GM13977 (cell line): ENCODE results near the gene RECK.

Experiments used
- DNase-seq: peaks from one replicate; pipeline ENCODE4 v3.0.0; 2012; ENCODE audit warnings: low spot score
- in situ Hi-C: fragments of 300-500 bp; cut with MboI; formaldehyde crosslinking; loops from one replicate; pipeline ENCODE4 v1.12.0; 2022; ENCODE audit warnings: low sequenced_read_pairs, low pct_unique_long_range_greater_than_20kb, mixed read lengths, inconsistent platforms; ENCODE audit not compliant: unreplicated experiment
- TF ChIP-seq, protein P1 (sequence below): IDR thresholded peaks from 2 replicates; pipeline ENCODE4 v1.5.1; 2012; ENCODE audit warnings: mild to moderate bottlenecking, control low read depth; ENCODE audit not compliant: insufficient read depth; ENCODE audit errors: extremely low read depth, missing control alignments

The RECK gene

DNA sequence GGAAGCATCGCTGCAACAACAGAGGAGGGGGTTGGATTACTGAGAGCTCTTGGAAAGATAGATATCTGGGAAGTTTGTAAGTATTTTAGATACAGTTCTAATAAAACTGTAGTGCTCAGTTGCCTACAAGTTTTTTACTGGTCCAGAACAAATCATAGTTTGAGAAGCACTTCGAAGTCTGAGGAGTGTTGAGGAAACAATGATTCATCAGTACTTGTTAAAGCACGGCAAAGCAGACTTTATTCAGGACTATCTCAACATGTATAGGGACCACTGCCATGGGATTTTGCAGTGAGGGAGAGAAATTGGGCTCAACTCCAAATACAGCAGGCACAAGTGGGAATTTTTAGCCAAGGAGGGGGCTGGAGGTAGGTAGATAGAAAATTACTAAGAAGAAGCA is 25.3 kb upstream of the RECK start:
- TF ChIP-seq, protein P1, sequence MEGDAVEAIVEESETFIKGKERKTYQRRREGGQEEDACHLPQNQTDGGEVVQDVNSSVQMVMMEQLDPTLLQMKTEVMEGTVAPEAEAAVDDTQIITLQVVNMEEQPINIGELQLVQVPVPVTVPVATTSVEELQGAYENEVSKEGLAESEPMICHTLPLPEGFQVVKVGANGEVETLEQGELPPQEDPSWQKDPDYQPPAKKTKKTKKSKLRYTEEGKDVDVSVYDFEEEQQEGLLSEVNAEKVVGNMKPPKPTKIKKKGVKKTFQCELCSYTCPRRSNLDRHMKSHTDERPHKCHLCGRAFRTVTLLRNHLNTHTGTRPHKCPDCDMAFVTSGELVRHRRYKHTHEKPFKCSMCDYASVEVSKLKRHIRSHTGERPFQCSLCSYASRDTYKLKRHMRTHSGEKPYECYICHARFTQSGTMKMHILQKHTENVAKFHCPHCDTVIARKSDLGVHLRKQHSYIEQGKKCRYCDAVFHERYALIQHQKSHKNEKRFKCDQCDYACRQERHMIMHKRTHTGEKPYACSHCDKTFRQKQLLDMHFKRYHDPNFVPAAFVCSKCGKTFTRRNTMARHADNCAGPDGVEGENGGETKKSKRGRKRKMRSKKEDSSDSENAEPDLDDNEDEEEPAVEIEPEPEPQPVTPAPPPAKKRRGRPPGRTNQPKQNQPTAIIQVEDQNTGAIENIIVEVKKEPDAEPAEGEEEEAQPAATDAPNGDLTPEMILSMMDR = no peak
- in situ Hi-C loops = no loop called here
- DNase-seq = no peak

DNA sequence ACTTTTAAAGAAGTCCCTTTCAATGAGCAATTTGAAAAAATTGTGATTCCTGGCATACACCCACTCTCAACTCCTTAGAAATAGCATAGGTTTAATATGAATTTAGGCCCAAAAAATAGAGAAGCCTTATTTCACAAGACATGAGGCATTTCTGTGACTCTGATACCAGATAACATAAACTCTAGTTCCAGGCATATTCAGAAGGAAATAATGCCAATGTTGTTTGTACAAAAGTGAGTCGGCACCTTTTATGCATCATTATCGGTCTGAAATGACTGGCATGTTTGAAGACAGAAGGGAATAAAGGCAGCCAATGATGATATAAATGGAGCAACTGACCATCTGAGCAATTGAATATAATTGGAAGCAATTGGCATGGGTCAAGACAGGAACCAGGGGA is 19.4 kb upstream of the RECK start:
- no peak for DNase-seq
- in situ Hi-C loops = no loop called here
- TF ChIP-seq, protein P1 = no peak

DNA sequence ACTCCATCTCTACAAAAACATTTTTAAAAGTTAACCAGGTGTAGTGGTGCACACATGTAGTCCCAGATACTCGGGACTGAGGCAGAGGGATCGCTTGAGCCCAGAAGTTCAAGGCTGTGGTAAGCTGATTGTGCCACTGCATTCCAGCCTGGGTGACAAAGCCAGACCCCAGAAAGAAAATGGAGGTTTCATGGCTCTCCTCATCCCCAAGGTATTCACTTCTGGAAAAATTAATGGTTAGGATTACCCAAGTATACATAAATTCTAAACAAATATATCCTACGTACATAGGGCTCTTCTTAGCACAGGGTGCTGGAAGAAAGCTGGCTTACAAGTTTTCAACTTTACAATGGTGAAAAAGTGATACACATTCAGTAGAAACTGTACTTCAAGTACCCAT is 18.6 kb upstream of the RECK start:
- DNase-seq = no peak
- in situ Hi-C loops = no loop called here
- TF ChIP-seq, protein P1 = no peak

DNA sequence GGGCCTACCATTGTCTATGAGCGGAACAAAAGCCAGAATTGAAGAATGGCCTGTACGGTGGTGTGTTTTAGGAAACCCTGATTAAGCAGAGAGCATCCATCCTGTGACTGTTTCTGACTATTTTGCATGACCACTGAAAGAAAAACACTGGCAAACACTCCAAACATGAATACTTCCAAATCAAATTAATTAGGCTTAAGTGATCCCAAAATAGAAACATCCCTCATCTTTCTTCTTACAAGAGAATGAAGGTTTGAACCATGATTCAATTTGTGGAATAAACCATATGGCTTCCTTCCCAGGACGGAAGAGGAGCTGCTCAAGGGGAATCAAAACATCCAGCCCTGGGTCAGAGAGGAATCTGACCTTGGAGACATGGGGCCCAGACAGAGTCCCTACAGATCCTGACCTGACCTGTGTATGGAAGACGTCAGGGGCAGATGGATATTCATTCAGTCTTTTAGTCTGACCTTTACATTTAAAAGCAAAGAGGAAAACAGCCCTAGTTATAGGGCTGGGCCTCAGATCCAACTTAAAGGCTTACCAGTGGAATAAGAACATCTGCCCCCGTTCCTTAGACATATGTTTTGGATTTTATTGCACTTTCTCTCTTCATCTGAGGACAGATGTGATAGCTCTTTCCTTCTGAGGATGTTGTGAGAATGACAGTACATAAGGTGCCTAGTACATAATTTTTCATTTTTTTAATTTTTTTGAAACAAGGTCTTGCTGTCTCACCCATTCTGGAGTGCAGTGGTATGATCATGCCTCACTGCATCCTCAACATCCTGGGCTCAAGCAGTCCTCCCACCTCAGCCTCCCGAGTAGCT is 17.6 kb upstream of the RECK start:
- TF ChIP-seq, protein P1 = no peak
- DNase-seq = no peak
- in situ Hi-C loops = no loop called here

DNA sequence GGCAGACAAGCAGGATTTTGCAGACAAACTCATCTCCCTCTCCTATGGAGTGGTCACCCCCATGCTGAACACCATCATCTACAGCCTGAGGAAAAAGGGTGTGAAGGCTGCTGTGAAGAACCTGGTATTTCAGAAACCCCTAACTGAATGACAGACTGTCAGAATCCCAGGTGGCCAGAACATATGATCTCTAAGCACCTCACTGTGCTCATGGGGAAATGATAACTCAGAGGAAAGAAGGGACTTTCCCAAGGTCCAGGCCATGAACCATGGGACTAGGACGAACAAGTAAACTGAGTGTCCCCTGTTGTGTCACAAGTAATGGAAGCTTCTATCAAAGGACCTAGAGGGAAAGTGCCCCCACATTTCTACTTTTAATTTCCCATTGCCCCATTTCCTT is 14.7 kb upstream of the RECK start:
- in situ Hi-C loops = no loop called here
- DNase-seq = no peak

DNA sequence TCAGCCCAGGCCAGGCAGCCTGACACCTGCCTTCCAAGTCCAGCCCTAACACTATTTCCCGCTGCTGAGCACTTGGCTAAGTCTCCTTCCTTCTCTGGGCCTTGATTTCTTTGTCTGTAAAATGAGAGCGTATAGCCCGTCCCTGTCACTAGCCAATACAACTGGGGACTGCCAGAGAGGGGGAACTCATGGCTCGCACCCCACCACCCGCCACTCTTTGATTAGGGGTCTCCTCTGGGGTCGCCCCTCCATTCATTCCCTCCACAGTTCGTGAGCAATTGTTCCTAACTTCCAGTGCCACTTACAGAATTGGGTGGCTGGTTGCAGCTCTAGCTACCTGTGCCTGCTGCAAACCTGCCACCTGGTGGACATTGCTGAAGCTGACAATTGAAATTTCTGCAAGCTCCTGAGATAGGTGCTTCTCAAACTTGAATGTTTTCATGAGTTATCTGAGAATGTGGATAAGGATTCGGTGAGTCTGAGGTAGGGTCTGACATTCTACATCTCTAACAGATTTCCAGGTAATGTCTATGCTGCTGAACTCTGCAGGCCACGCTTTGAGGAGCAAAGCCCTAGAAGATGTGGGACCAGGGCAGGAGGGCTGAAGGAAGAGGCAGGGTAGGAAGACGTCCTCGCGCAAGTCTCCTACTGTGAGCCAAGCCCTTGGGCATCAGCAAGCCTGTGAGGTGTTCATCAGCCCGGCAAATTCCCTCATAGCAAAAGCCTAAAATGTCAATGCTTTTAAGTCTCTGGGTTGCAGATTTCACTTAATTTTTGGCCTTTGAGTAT is 13.3 kb upstream of the RECK start:
- TF ChIP-seq, protein P1 = peak; percentile 88
- in situ Hi-C loops = no loop called here
- peak; percentile 65 for DNase-seq

More for the DNA sequence above, 14.7 kb upstream of the RECK start:
- TF ChIP-seq, protein P1 = no peak
